SU-DHL-6 (cell line): ENCODE results near the gene COL4A1.

ENCODE experiments used
- EZH2phosphoT487 ChIP-seq: fragments of 200-600 bp; sonication (generic), shearing (Covaris generic); conservative IDR thresholded peaks from 2 replicates; pipeline ENCODE4 v1.6.1; 2018; ENCODE audit warnings: mild to moderate bottlenecking, antibody characterized with exemption, low read length, moderate library complexity, mixed read lengths
- TF ChIP-seq, protein P1 (sequence below): fragments of 200-600 bp; sonication (generic); IDR thresholded peaks from one replicate; pipeline ENCODE4 v1.5.1; 2017; ENCODE audit warnings: antibody characterized with exemption, mild to moderate bottlenecking, low read length, moderate library complexity; ENCODE audit not compliant: insufficient read depth, poor library complexity, severe bottlenecking

DNA sequence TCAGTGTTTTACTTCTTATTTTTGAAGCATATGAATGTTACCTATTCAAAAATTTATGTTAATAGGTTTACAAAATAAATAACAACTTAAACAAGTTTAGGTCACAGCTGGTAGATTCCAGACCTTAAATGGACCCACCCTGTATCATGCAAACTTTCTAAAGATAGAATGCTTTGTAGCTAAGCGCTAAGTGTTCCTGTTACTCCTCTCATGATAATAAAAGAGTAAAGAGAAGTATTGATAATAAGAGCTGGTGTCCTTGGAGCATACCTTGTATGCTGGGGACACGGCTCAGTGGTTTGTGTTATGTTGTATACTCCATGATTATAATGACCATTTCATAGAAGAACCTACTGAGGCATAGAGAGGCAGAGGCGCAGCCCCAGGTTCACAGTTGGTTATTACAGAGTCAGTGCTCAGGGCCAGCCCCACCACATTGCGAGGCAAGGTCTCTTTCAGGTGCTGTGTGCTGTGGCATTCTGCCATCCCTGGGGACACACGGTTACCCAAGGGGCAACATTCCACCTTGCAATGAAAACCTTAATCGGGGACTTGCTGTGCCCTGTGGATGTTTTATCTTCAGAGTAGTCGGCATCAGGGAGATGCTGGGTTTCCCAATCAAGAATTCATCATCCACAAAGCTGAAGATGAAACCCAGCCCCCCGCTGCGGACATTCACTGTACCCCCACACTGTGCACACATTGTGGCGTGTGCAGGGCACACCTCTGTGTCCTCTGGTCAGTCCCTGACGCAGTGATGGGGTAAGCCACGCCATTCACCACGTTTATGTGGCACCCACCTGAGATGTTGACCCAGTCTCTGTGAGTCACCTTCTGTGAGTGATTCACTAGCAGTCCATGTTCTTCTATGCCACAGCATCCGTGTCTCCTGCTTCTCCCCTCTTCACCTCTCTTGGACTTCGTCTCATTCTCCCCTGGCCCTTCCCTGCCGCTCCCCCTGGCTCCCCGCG is 186.7 kb downstream of the COL4A1 start:
- TF ChIP-seq, protein P1, sequence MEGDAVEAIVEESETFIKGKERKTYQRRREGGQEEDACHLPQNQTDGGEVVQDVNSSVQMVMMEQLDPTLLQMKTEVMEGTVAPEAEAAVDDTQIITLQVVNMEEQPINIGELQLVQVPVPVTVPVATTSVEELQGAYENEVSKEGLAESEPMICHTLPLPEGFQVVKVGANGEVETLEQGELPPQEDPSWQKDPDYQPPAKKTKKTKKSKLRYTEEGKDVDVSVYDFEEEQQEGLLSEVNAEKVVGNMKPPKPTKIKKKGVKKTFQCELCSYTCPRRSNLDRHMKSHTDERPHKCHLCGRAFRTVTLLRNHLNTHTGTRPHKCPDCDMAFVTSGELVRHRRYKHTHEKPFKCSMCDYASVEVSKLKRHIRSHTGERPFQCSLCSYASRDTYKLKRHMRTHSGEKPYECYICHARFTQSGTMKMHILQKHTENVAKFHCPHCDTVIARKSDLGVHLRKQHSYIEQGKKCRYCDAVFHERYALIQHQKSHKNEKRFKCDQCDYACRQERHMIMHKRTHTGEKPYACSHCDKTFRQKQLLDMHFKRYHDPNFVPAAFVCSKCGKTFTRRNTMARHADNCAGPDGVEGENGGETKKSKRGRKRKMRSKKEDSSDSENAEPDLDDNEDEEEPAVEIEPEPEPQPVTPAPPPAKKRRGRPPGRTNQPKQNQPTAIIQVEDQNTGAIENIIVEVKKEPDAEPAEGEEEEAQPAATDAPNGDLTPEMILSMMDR = no peak
- TF ChIP-seq EZH2phosphoT487 = no peak
